HG03039 (cell line): ENCODE measurements around the gene PPFIBP1.
"Not testable (repeated sequence)": the region's sequence is repeated elsewhere in the genome, so short reads cannot be mapped to it uniquely, and the experiment has no call there.

Experiments
- ATAC-seq: cut with Tn5 transposase; IDR thresholded peaks from one replicate; pipeline ENCODE4 v1.9.1; 2021; ENCODE audit warnings: mild to moderate bottlenecking, moderate library complexity; ENCODE audit not compliant: unreplicated experiment

PPFIBP1 gene

GRCh38 chr12:27541031-27541719 lies 17.2 kb downstream of the PPFIBP1 start:
- ATAC-seq = no peak

- no peak for ATAC-seq
Observed at GRCh38 chr12:27542628-27543027, 18.6 kb downstream of the PPFIBP1 start.

GRCh38 chr12:27544858-27545257 lies 20.9 kb downstream of the PPFIBP1 start:
- not testable (repeated sequence) for ATAC-seq

GRCh38 chr12:27545665-27546064 lies 21.7 kb downstream of the PPFIBP1 start:
- ATAC-seq = no peak

GRCh38 chr12:27547592-27547991 lies 23.6 kb downstream of the PPFIBP1 start:
- ATAC-seq = no peak

GRCh38 chr12:27548301-27549199 lies 24.5 kb downstream of the PPFIBP1 start:
- no peak for ATAC-seq

- ATAC-seq = no peak
Observed at GRCh38 chr12:27549236-27549800, 25.3 kb downstream of the PPFIBP1 start.

GRCh38 chr12:27549801-27550652 lies 26.0 kb downstream of the PPFIBP1 start:
- ATAC-seq = no peak

- ATAC-seq = no peak
Observed at GRCh38 chr12:27550653-27550975, 26.6 kb downstream of the PPFIBP1 start.

- no peak for ATAC-seq
Observed at GRCh38 chr12:27551172-27551840, 27.3 kb downstream of the PPFIBP1 start.

GRCh38 chr12:27552235-27552634 lies 28.2 kb downstream of the PPFIBP1 start:
- no peak for ATAC-seq

GRCh38 chr12:27552886-27553560 lies 29.0 kb downstream of the PPFIBP1 start:
- ATAC-seq = peak; percentile 51

GRCh38 chr12:27553941-27554340 lies 29.9 kb downstream of the PPFIBP1 start:
- no peak for ATAC-seq

GRCh38 chr12:27554421-27555186 lies 30.6 kb downstream of the PPFIBP1 start:
- no peak for ATAC-seq

GRCh38 chr12:27555361-27555760 lies 31.4 kb downstream of the PPFIBP1 start:
- ATAC-seq = no peak

GRCh38 chr12:27555925-27556778 lies 32.1 kb downstream of the PPFIBP1 start:
- no peak for ATAC-seq

- no peak for ATAC-seq
Observed at GRCh38 chr12:27560126-27560525, 36.1 kb downstream of the PPFIBP1 start.
